HG03442 (cell line): ENCODE results near the gene CRYBG3.

Experiments used
- ATAC-seq: cut with Tn5 transposase; IDR thresholded peaks from one replicate; pipeline ENCODE4 v1.9.1; 2021; ENCODE audit warnings: mild to moderate bottlenecking, moderate library complexity; ENCODE audit not compliant: unreplicated experiment

The CRYBG3 gene

DNA sequence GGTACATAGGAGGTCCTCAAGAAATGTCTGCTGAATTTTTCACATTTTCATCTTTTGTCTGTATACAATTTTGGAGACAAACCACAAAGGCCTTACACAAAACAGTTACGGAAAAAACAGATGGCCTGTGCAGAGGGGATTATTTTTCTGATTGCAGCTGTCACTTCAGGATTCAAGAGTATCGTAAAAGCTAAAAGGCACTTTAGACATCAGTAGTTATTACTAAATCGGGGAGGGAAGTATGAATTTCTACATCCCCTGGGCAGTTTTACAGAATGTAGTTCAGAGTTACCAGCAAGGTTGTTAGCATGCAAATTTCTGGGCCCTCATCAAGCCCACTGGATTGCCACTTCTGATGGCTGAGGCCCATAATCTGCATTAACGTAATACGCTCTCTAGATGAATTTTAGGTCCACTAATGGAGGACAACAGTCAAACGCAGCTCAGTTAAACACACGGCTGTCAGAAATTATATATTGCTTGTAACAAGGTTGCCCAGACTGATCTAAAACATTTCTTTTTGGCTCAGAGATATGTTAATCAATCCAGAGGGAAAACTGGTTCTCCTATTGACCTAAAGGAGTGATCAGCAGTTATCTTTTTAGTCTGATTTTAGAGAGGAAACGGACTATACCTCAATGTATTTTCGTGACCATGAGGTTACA lies 149.3 kb downstream of the CRYBG3 start:
- ATAC-seq, result no peak

DNA sequence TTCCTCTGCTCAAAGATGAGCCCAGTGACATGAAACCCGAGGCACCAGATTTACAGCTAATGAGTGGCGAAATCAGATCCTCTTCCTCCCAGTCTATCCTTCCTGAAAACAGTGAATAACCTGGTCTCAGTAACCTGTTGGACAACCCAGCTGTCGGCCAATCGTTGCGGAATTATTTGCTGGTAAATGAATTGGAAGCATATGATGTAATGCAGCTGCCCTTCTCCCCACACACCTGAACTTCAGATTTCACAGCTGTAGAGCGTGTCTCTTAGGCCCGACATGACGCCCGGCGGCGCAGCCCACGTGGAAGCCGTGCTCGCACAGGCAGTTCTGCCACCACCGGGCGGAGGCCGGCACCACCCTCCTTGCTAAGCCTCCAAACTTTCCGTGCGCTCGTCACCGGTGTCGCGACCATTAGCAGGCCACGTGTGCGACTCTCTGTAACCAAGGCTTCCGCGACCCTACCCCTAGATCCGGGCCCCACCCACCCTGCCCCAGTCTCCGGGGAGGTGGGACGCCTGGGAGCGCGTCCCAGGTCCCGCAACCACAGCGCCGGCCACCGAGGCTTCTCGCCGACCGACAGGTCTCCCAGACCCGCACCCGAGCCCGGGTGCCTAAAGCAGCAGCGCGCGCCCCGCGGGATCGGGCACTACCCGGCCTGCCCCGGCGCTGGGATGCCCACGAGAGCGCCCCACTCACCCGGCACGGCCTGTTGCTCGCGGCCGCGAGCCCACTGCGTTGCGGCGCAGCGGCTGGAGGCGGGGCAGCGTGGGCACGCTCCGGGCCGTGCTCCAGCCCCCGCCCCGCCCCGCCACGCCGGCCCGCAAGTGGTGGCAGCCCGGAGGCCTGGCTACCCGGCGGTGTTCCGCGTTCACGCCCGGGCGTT lies 150.1 kb downstream of the CRYBG3 start, which contains the start of gene RIOX2:
Gene RIOX2, minus strand, starts transcription at position 753 of the 889 bp plus-strand sequence. CDS start 4,838 bp downstream, outside the sequence.
- ATAC-seq, result peak; percentile 84

DNA sequence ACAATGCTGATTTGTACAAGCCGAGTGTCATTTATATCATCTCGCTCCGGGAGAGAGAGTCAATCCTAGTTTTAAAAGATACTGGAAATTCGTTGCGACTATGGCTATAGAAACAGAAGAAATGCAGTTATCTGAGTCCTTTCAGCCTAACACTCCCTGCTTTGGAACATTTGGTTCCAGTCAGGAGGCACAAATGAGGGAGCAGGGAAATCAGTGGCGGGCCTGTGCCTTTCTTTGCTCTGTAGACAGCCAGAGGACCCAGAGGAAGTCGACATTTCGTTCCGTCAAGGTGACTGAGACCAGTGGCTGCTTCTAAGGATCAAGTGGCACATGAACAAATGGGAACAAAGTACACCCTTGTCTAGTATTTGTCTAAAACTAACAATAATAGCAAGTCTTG lies 151.2 kb downstream of the CRYBG3 start:
- ATAC-seq, result no peak

DNA sequence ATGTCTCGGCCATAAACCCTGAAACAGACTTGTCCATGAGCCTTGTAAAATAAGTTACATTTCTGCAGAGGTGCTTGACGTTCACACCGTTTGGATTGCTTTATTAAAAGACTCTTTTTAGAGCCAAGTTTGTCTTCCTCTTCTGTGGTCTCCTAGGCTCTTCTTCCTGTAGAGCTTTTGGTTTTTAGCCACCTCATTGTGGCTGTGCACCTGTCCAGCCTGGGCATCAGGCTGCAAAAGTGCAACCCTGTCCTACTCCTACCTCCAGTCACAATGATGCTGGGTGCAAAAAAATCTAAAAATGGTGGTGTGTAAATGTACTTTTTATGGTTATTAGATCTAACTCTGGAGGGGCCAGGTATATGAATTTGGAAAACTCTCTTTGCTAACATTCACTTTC lies 153.2 kb downstream of the CRYBG3 start:
- ATAC-seq, result no peak

DNA sequence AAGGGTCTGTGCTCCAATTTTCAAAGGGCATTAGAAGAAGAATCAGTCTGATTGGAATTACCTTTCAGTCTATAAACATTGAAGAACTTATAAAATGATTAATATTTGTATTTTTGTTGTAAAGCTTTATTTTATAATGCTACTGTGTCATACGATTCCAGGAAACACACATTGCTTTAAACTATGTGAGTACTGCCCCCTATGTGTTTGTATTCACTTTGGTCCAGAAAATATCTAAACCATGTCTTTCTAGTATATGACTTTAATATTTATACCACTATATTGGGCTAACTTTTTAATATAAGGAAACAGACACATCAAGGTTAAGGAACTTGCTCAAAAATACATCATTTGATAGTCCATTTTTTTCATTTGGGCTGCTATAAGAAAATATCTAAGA lies 153.7 kb downstream of the CRYBG3 start:
- ATAC-seq, result no peak

DNA sequence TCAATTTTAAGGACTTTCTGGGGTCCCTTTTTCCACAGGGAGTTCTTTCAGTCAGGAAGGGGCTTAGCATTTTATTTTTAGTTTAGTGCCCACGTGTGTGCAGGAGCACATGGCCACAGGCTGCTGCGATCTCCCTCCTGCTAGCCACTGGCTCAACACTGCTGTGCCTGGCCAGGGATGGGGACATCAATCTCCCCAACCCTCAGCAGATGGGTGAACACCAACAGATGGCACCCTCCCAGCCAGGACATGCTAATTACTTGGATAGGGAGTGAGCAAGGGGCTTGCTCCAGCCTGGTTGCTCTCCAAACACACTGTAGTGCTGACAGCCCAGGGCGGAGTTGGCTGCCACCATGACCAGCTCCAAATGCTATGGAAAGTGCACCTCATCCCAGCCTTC lies 157.8 kb downstream of the CRYBG3 start:
- ATAC-seq, result no peak

DNA sequence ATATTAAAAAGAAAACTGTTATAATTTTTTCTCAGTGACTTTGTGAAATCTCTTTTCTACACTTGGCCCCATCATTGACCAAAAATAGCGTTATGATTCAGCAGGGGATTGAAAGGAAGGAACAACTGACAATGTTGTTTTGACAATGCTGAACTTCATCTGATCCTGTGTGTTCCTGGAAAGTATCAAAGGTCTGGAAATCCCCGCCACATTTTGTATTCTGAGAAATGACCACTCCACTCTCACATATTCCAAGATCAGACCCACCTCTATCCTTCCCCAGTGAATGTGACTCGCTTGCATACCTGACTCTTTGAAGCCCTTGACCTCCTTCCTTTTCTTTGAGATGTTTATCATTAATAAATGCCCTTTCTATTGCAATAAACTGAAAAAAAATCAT lies 160.1 kb downstream of the CRYBG3 start:
- ATAC-seq, result no peak

DNA sequence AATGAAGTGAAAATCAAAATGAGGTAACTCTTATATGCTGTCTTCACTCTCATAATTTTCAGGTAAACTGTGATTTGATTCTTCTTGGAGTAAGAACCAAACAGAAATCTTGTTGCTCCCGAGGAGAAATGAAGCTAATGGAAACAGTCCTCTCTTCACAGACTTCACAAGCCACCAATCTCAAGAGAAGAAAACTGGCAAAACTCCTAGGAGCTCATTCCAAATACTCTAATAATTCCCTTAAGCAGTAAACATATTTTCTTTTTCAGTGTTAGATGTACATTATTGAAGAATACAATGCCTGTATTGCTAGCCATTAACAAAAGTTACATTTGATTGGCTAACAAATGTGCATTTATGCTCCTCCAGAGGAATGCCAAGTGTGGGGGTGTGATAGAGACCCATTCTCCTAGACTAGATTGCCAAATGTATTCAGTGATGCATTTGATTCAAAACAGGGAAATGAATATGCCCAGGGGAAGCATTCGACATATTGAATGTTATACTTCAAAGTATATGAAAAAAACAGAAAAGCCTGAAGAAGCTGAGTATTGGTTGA lies 162.2 kb downstream of the CRYBG3 start:
- ATAC-seq, result no peak

DNA sequence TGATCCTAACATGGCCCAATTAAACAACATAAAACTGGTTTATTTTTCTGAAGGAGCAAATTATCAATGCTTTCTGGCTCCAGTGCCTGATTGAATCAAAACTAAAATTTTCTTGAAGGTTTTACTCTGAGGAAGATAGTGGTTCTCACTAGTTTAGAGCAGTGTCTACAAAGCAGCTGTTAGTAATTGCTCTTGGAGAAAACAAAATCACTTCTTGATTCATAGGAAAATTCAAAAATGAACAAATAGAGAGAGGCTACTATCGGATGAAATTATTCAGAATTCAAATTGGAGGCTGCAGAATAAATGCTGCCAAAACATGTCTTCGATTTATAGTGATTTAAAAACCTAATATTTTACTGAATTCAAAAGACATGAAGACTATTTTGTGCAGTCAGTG lies 165.5 kb downstream of the CRYBG3 start:
- no peak for ATAC-seq

DNA sequence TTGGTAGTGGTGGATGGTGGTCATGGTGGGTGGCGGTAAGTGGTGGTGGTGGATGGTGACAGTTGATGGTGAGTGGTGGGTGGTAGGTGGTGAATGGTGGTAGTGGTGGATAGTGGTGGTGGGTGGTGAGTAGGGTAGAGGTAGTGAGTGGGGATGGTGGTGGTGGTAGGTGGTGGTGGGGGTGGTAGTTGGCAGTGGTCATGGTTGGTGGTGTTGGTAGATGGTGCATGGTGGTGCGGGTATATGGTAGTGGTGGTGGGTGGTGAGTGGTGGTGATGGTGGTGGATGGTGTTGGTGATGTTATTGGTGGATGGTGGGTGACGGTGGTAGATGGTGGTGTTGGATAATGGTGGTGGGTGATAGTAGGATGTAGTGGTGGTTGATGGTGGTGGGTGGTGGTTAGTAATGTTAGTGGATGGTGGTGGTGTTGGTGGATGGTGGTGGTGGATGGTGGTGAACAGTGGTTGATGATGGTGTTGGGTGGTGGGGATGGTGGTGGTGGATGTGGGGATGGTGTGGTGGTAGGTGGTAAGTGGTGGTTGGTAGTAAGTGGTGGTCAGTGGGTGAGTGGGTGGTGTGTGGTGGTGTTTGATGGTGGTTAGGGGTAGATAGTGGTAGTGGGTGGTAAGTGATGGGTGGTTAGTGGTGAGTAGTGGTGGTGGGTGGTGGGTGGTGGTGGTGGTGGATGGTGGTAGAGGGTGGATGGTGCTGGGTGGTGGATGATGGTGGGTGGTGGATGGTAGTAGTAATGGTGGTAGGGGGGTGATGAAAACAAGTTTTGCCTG lies 167.2 kb downstream of the CRYBG3 start:
- ATAC-seq, result no peak

DNA sequence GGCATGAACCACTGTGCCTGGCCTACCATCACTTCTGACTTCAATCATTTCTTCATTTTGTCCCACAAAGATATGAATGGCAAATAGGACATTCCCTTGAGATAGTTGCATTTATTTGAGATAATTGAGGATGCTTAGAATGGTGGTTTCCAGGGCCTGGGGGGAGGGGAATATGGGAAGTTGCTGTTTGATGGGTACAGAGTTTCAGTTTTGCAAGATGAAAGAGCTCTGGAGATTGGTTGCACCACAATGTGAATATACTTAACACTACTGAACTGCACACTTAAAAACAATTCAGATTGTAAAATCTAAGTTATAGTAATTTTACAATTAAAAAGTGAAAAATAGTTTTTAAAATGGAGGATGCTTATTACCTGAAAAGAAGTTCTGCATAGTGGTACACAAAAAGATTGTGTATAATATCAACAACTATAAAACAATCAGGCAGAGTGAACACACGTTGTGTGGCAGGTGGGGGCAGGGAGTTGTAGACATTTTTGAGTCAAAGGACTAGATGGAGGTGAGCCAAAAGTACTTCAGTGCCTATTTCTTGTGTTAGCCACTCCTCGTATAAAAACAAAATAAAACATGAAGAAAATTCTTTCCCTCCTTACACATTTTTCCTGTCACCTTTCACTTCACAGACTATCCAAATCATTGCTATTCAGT lies 168.9 kb downstream of the CRYBG3 start:
- ATAC-seq, result no peak

DNA sequence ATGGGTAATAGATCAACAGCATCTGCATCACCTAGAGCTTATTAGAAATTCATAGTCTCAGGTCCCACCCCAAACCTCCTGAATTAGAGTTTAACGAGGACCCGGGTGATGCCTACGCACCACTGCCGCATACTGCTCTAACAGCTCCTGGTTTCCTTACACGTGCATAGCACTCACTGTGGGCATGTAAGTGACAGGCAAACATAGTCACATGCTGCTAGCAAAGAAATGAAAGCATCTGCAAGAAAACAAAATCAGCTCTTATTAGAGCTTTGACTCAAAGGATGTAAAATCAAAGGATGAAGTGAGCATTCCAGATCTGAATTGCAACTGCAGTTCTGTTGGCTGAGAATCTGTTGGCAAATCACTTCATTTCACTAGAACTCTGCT lies 169.5 kb downstream of the CRYBG3 start:
- ATAC-seq, result no peak

DNA sequence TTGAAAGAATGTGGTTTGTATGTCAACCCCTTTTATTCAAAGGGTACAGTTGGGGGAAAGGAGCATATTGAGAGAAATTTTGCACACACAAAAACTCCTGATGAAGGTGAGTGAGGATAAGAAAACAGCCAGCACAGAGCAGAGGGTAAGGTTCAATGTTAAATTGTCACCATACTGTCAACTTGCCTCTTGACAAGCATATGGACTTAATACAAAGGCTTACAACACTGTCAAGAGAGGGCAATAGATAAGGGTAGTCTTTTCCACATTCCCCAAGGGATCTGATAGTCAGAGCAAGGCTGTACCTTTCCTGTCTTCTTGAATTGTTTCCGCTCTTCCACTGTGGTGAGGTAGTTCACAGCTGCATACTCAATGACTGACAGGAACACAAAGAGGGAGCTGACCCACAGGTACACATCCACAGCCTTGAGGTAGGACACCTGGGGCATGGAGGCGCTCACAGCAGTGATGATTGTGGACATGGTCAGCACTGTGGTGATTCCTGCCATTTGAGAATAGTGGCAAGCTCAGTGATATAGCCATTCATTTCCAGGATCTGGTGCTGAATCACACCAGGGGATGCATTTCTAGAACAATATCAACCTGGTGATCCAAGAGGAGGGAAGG lies 170.8 kb downstream of the CRYBG3 start:
- no peak for ATAC-seq

DNA sequence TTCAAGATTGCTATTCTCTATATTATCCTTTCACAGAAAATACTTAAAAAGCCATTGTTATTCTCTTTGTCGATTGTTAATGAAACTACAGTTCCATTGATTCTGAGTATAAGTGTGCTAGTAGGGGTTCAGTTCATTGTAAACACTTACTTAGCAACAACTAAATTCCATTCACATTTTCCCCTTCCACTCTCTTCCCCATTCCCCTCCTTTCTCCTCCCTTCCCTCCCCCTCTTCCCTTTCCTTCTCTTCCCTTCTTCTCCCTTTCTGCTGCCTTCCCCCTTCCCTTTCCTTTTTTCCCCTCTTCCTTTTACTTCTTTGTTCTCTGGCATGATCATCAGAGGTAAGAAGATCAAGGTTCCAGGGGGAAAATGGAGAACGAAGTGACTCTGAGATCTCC lies 171.7 kb downstream of the CRYBG3 start:
- no peak for ATAC-seq

DNA sequence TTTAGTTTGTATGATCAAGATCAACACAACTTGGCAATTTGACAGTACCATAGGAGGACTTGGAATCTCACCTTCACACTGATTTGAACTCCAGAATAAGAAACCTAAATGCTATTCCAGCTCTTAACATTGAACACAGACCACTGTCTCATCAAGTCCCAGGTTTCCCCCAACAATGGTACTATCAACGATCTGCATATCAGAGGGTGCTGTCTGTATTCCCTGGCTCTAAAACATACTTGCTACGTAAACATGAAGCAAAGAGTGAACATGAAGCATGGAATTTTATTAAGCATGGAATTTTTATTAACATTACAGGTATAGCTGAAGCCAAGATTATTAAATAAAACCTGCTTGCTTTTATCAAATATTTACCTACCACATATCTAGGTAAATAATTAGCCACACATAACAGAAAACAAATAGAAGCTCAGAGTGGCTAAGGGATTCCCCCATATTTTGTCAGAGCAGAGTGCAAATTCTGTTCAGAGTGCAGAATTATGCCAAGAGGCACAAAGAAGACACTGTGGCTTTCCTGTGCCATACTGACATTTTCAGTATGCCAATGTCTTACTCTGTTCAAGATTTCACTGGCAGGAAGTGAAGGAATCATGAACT lies 172.6 kb downstream of the CRYBG3 start:
- no peak for ATAC-seq
